Lung (tissue), 12 donors: ENCODE measurements around the gene IQGAP2. TPM values are rescaled to one million over a fixed set of nuclear protein-coding genes. Genes with fewer than 3 reads are reported as not detected.

Experiments used
- ATAC-seq: fragments of 200-7000 bp; cut with Tn5 transposase; one replicate; pipeline ENCODE4 v1.9.1; 2020; ENCODE audit warnings: moderate number of reproducible peaks; ENCODE audit not compliant: insufficient read depth, low FRiP score
- DNase-seq, 3 donors: peaks; one replicate each; pipeline ENCODE4 v3.0.0-alpha.2; 2013 to 2017
- H3K27ac ChIP-seq, 2 donors: one replicate each; pipeline ENCODE4 v1.5.1; 2013; ENCODE audit warnings: mild to moderate bottlenecking in 2 of 2, moderate library complexity in 2 of 2, control low read depth in 1 of 2, inconsistent platforms in 1 of 2, low read depth in 1 of 2, low read length in 1 of 2
- H3K27me3 ChIP-seq, 3 donors: one replicate each; pipeline ENCODE4 v1.5.1; 2013; ENCODE audit warnings: low read length in 2 of 3; ENCODE audit not compliant: control insufficient read depth in 3 of 3, insufficient read depth in 3 of 3
- H3K36me3 ChIP-seq, 4 donors: one replicate each; pipeline ENCODE4 v1.5.1; 2013; ENCODE audit warnings: low read length in 4 of 4, mild to moderate bottlenecking in 1 of 4, moderate library complexity in 1 of 4; ENCODE audit not compliant: control insufficient read depth in 4 of 4, insufficient read depth in 4 of 4
- H3K4me1 ChIP-seq, 5 donors: one replicate each; pipeline ENCODE4 v1.5.1; 2013; ENCODE audit warnings: low read length in 5 of 5, mild to moderate bottlenecking in 2 of 5, moderate library complexity in 1 of 5; ENCODE audit not compliant: control insufficient read depth in 5 of 5, insufficient read depth in 5 of 5
- H3K4me3 ChIP-seq: one replicate; pipeline ENCODE4 v1.5.1; 2013; ENCODE audit warnings: mild to moderate bottlenecking, control low read depth, moderate library complexity
- H3K9ac ChIP-seq, 2 donors: one replicate each; pipeline ENCODE4 v1.5.1; 2013; ENCODE audit warnings: low read length in 2 of 2, control low read depth in 1 of 2; ENCODE audit not compliant: insufficient read depth in 1 of 2
- H3K9me3 ChIP-seq, 4 donors: one replicate each; pipeline ENCODE4 v1.5.1; 2013; ENCODE audit warnings: low read length in 3 of 4, mild to moderate bottlenecking in 1 of 4, moderate library complexity in 1 of 4; ENCODE audit not compliant: control insufficient read depth in 4 of 4, insufficient read depth in 3 of 4
- CTCF ChIP-seq: IDR thresholded peaks from 2 replicates; pipeline ENCODE4 v1.5.1; 2012; ENCODE audit warnings: mild to moderate bottlenecking; ENCODE audit errors: control extremely low read depth, extremely low read depth
- WGBS, 2 donors: extraction: QIAGEN DNeasy Blood & Tissue Kit; methylation state at CpG; one replicate each; pipeline ENCODE4 v1.1.7; 2013; 5-methylcytosine and 5-hydroxymethylcytosine counted together
- polyA plus RNA-seq, 2 donors: library from polyadenylated mRNA; stranded (reverse); fragments of 200-250 nt; gene quantifications; one replicate each; pipeline ENCODE4 v1.2.1, GENCODE V29; 2013
- total RNA-seq, 2 donors: library from RNA; depleted of rRNA in 1 of 2; stranded (reverse); fragments of >200 nt in 1 of 2; gene quantifications; one replicate each; pipeline ENCODE4 v1.2.1, GENCODE V29; 2014 to 2021
- donor health status: control.
- donor health status: control.
- donor health status: Bipolar disorder and iron deficiency.
- donor health status: healthy.
- donor health status: DM: yes; HTN: yes; CAD: no.

IQGAP2 gene
- total and polyA plus RNA-seq, 4 donors, result 6.0 to 33.6 (median 13.7) TPM

GRCh38 chr5:76652809-76653414, 249.8 kb downstream of the IQGAP2 start:
- Histone ChIP-seq H3K4me3 (no peak overlapping the region), H3K27ac (no peak overlapping the region), H3K4me1 (no peaks in the 10 kb centered on the region), H3K9me3 (peaks cover 0 to 13% (median 9%) of the 10 kb centered on the region in 4 donors), H3K9ac (no peak overlapping the region), H3K36me3 (peaks cover 0 to 7% (median 0%) of the 10 kb centered on the region in 4 donors), H3K27me3 (no peaks in the 10 kb centered on the region)
- 78 to 92% methylated on average over 3 of the region's 3 CpGs for WGBS, 2 donors
- TF ChIP-seq CTCF, result no peak
- no peak for ATAC-seq
- no peak for DNase-seq

GRCh38 chr5:76657091-76657490, 254.0 kb downstream of the IQGAP2 start:
- no peak overlapping the region for H3K4me3 ChIP-seq
- no peak for TF ChIP-seq CTCF
- ATAC-seq (no peak), DNase-seq (no peak)
- H3K4me1 ChIP-seq, result peaks cover 0 to 14% (median 0%) of the 10 kb centered on the region in 5 donors
- H3K9me3 ChIP-seq, result no peaks in the 10 kb centered on the region
- H3K36me3 ChIP-seq, result no peaks in the 10 kb centered on the region
- no peak overlapping the region for H3K27ac ChIP-seq
- H3K9ac ChIP-seq, result no peak overlapping the region
- H3K27me3 ChIP-seq, result no peaks in the 10 kb centered on the region
- 96 to 97% methylated on average over 3 of the region's 3 CpGs for WGBS, 2 donors

GRCh38 chr5:76657683-76658311, 254.7 kb downstream of the IQGAP2 start:
- peaks cover 0 to 14% (median 0%) of the 10 kb centered on the region in 5 donors for H3K4me1 ChIP-seq
- ATAC-seq (no peak), DNase-seq (no peak)
- 61 to 66% methylated on average over 6 of the region's 6 CpGs for WGBS, 2 donors
- H3K27ac ChIP-seq, result no peak overlapping the region
- H3K9ac ChIP-seq, result no peak overlapping the region
- H3K4me3 ChIP-seq, result no peak overlapping the region
- H3K36me3 ChIP-seq, result no peaks in the 10 kb centered on the region
- no peaks in the 10 kb centered on the region for H3K9me3 ChIP-seq
- TF ChIP-seq CTCF, result no peak
- H3K27me3 ChIP-seq, result no peaks in the 10 kb centered on the region
